Left ventricle myocardium inferior (tissue), 1 donor: ENCODE results near the gene MORN4. TPM values are rescaled to one million over a fixed set of nuclear protein-coding genes. Genes with fewer than 3 reads are reported as not detected.

Source experiments
- DNase-seq: peaks from one replicate; pipeline ENCODE4 v3.0.0-alpha.2; 2020
- H3K27ac ChIP-seq: fragments of 200-600 bp; replicated peaks from 2 replicates; pipeline ENCODE4 v1.8.0; 2021
- H3K27me3 ChIP-seq: fragments of 200-600 bp; 2 replicates; pipeline ENCODE4 v1.8.0; 2021; ENCODE audit warnings: low read depth
- H3K36me3 ChIP-seq: fragments of 200-600 bp; 2 replicates; pipeline ENCODE4 v1.8.0; 2021
- H3K4me1 ChIP-seq: fragments of 200-600 bp; 2 replicates; pipeline ENCODE4 v1.8.0; 2021
- H3K4me3 ChIP-seq: fragments of 200-600 bp; 2 replicates; pipeline ENCODE4 v1.8.0; 2021; ENCODE audit warnings: mild to moderate bottlenecking, moderate library complexity
- H3K9me3 ChIP-seq: fragments of 200-600 bp; replicated peaks from 2 replicates; pipeline ENCODE4 v1.8.0; 2021
- intact Hi-C: fragments of 100-400 bp; cut with micrococcal nuclease; formaldehyde crosslinking; loops from one replicate; pipeline ENCODE4 v1.11.0; 2022
- total RNA-seq: library from RNA; stranded (reverse); fragmentation: NEBNext Ultra II Directional; extraction: Animal tissue kit (Norgen Biotek cat#: 25700); gene quantifications from one replicate; pipeline ENCODE4 v1.2.1, GENCODE V29; 2021
- TF ChIP-seq, protein P1 (sequence below): fragments of 200-600 bp; IDR thresholded peaks from 2 replicates; pipeline ENCODE4 v1.8.0; 2021; ENCODE audit warnings: antibody characterized with exemption, mild to moderate bottlenecking, borderline replicate concordance
- donor health status: DM: no; HTN: yes; CAD: no; lungs with severe emphysema.

MORN4 gene
- total RNA-seq, 1 donor from 2014 or later = 13.9 TPM

DNA sequence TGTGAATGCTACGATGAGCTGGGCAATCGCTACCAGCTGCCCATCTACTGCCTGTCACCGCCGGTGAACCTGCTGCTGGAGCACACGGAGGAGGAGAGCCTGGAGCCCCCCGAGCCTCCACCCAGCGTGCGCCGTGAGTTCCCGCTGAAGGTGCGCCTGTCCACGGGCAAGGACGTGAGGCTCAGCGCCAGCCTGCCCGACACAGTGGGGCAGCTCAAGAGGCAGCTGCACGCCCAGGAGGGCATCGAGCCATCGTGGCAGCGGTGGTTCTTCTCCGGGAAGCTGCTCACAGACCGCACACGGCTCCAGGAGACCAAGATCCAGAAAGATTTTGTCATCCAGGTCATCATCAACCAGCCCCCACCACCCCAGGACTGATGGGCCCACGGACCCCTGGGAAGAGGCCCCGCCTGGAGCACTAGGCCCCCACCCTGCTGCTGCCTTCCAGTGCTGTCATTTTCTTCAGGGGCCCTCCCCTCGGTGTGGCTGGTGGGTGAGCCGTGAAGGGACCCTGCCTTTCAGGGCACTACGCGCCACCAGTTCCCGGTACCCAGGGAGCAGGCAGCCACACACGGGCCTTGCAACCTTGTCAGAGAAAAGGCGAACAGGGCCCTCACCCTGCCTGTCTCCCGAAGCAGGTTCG is 63.0 kb downstream of the MORN4 start:
- peak; percentile 10 for DNase-seq
- H3K36me3 ChIP-seq = peaks cover 31% of the 10 kb centered on the region
- intact Hi-C loops = loop anchor here (5.0 kb wide), 1 partner anchor 37 kb away; no protein-coding TSS in a partner anchor
- peak overlapping the region; percentile 91 for H3K27ac ChIP-seq
- TF ChIP-seq, protein P1, sequence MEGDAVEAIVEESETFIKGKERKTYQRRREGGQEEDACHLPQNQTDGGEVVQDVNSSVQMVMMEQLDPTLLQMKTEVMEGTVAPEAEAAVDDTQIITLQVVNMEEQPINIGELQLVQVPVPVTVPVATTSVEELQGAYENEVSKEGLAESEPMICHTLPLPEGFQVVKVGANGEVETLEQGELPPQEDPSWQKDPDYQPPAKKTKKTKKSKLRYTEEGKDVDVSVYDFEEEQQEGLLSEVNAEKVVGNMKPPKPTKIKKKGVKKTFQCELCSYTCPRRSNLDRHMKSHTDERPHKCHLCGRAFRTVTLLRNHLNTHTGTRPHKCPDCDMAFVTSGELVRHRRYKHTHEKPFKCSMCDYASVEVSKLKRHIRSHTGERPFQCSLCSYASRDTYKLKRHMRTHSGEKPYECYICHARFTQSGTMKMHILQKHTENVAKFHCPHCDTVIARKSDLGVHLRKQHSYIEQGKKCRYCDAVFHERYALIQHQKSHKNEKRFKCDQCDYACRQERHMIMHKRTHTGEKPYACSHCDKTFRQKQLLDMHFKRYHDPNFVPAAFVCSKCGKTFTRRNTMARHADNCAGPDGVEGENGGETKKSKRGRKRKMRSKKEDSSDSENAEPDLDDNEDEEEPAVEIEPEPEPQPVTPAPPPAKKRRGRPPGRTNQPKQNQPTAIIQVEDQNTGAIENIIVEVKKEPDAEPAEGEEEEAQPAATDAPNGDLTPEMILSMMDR = no peak
- peaks cover 32% of the 10 kb centered on the region for H3K4me1 ChIP-seq
- H3K4me3 ChIP-seq = no peak overlapping the region
- H3K9me3 ChIP-seq = no peaks in the 10 kb centered on the region
- no peaks in the 10 kb centered on the region for H3K27me3 ChIP-seq

DNA sequence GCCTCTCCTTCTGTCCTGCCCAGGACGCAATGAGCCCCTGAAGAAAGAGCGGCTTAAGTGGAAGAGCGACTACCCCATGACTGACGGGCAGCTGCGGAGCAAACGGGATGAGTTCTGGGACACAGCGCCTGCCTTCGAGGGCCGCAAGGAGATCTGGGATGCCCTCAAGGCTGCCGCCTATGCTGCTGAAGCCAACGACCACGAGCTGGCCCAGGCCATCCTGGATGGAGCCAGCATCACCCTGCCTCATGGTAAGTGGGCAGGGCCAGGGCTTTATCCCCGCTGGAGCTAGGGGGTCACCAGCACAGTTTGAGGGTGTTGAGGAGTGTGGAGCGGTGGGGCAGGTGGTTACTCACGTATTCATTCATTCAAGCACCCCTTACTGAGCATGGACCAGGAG is 65.4 kb downstream of the MORN4 start:
- Histone ChIP-seq H3K27ac (no peak overlapping the region), H3K27me3 (no peaks in the 10 kb centered on the region), H3K4me1 (peaks cover 26% of the 10 kb centered on the region), H3K4me3 (no peak overlapping the region), H3K36me3 (peaks cover 31% of the 10 kb centered on the region), H3K9me3 (no peaks in the 10 kb centered on the region)
- TF ChIP-seq, protein P1 = no peak
- no peak for DNase-seq
- intact Hi-C loops = no loop called here

DNA sequence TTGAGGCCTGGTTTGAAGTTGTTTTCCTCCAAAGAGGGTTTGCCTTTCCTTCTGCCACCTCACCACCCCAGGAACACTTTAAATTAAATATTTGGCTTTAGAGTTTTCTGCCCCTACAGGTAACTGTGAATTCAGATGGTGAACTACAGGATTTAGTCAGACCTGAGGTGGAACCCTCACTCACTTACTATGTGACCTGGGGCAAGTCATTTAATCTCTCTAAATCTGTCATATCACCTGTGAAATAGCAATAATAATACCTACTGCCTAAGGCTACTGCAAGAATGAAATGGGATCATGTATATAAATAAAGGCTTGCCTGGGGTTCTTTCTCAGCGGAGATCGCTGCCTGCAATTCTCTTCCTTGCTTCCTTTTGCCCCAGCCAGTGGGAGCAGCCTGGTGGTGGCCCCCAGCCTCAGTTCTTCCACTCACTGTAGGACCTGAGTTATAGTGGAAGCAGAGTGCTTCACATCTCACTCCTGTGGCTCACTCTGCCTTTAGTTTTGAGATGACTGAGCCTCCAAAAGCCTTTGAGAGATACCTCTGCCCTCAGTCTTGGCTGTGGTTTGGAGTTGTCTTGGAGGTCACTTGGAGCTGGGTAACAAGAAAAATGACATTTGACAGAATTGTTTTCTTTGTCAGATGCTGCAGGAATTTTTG is 66.8 kb downstream of the MORN4 start:
- no peaks in the 10 kb centered on the region for H3K9me3 ChIP-seq
- TF ChIP-seq, protein P1 = no peak
- no peak for DNase-seq
- no peak overlapping the region for H3K4me3 ChIP-seq
- H3K4me1 ChIP-seq = peaks cover 12% of the 10 kb centered on the region
- H3K27me3 ChIP-seq = no peaks in the 10 kb centered on the region
- peaks cover 31% of the 10 kb centered on the region for H3K36me3 ChIP-seq
- intact Hi-C loops = no loop called here
- no peak overlapping the region for H3K27ac ChIP-seq

DNA sequence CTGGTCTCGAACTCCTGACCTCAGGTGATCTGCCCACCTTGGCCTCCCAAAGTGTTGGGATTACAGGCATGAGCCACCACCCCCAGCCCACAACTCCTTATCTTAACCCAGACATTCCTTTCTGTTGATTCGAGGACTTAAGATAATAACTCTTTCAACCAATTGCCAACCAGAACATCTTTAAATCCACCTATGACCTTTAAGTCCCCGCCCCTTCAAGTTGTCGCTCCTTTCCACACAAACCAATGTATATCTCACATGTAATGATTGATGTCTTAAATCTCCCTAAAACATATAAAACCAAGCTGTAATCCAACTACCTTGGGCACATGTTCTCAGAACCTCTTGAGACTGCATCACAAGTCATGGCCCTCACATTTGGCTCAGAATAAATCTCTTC is 68.5 kb downstream of the MORN4 start:
- H3K4me1 ChIP-seq = no peaks in the 10 kb centered on the region
- no peak overlapping the region for H3K4me3 ChIP-seq
- no peaks in the 10 kb centered on the region for H3K9me3 ChIP-seq
- peaks cover 18% of the 10 kb centered on the region for H3K36me3 ChIP-seq
- TF ChIP-seq, protein P1 = no peak
- no peak overlapping the region for H3K27ac ChIP-seq
- no peaks in the 10 kb centered on the region for H3K27me3 ChIP-seq
- intact Hi-C loops = no loop called here
- no peak for DNase-seq

Other genes starting within 250 kb of the MORN4 start
- 15.2 TPM for gene RRP12, start 232.2 kb downstream of the MORN4 start, total RNA-seq
- gene PGAM1, start 207.3 kb downstream of the MORN4 start, total RNA-seq = 233 TPM
- 14.9 TPM for gene EXOSC1, start 187.5 kb downstream of the MORN4 start, total RNA-seq
- gene ZDHHC16, start 187.3 kb downstream of the MORN4 start, total RNA-seq = 17.8 TPM
- gene MMS19, start 135.1 kb downstream of the MORN4 start, total RNA-seq = 42.7 TPM
- gene UBTD1, start 134.6 kb downstream of the MORN4 start, total RNA-seq = 17.1 TPM
- gene ANKRD2, start 60.7 kb downstream of the MORN4 start, total RNA-seq = 969 TPM
- gene HOGA1, start 49.1 kb downstream of the MORN4 start, total RNA-seq = 47.1 TPM
- gene C10orf62, start 43.8 kb downstream of the MORN4 start, total RNA-seq = 1.5 TPM
- gene PI4K2A, start 7.2 kb upstream of the MORN4 start, total RNA-seq = 12.4 TPM
- gene AVPI1, start 53.7 kb upstream of the MORN4 start, total RNA-seq = 6.7 TPM
- 6.4 TPM for gene MARVELD1, start 80.2 kb upstream of the MORN4 start, total RNA-seq
- 13.2 TPM for gene ZFYVE27, start 103.6 kb upstream of the MORN4 start, total RNA-seq
- gene SFRP5, start 138.5 kb upstream of the MORN4 start, total RNA-seq = 8.7 TPM
- gene GOLGA7B, start 216.3 kb upstream of the MORN4 start, total RNA-seq = 0.60 TPM